Activated CD8-positive, alpha-beta T cell treated with anti-CD3 and anti-CD28 coated beads for 36 hours (primary cell): ENCODE data around the gene NTSR2. TPM values are rescaled to one million over a fixed set of nuclear protein-coding genes. Genes with fewer than 3 reads are reported as not detected.

Source experiments
- ATAC-seq: fragments of 200-7000 bp; cut with Tn5 transposase; one replicate; pipeline ENCODE4 v1.10.0; 2021; ENCODE audit warnings: mild to moderate bottlenecking, moderate library complexity
- CTCF ChIA-PET: fragments of 350-600 bp; sonication (Branson Sonifier 250); formaldehyde crosslinking; loops from one replicate; lab custom pipeline; 2021; ENCODE audit warnings: antibody characterized with exemption; lab: Charles Lee
- POLR2A ChIA-PET: fragments of 350-600 bp; sonication (Branson Sonifier 250); formaldehyde crosslinking; loops from one replicate; lab custom pipeline; 2021; ENCODE audit warnings: antibody characterized with exemption; lab: Charles Lee
- DNase-seq: peaks from one replicate; pipeline ENCODE4 v3.0.0-alpha.2; 2020
- H3K27ac Mint-ChIP-seq: one replicate; pipeline ENCODE4 v1.8.0; 2021; ENCODE audit warnings: mild to moderate bottlenecking, mixed read lengths
- H3K27me3 Mint-ChIP-seq: one replicate; pipeline ENCODE4 v1.8.0; 2021; ENCODE audit warnings: mixed read lengths
- H3K36me3 Mint-ChIP-seq: one replicate; pipeline ENCODE4 v1.8.0; 2021; ENCODE audit warnings: low read depth, mixed read lengths
- H3K4me1 Mint-ChIP-seq: one replicate; pipeline ENCODE4 v1.8.0; 2021; ENCODE audit warnings: low read depth, mixed read lengths
- H3K4me3 Mint-ChIP-seq: one replicate; pipeline ENCODE4 v1.8.0; 2021; ENCODE audit warnings: mild to moderate bottlenecking, moderate library complexity, mixed read lengths
- H3K9me3 Mint-ChIP-seq: one replicate; pipeline ENCODE4 v1.8.0; 2021; ENCODE audit warnings: mixed read lengths
- CTCF ChIP-seq: fragments of 200-600 bp; IDR thresholded peaks from one replicate; pipeline ENCODE4 v1.8.0; 2022; ENCODE audit warnings: antibody characterized with exemption, mild to moderate bottlenecking
- intact Hi-C: fragments of 100-400 bp; cut with micrococcal nuclease; formaldehyde crosslinking; loops from one replicate; pipeline ENCODE4 v1.10.0; 2022
- total RNA-seq, 2 experiments: library from RNA; stranded (reverse); gene quantifications; one replicate each; pipeline ENCODE4 v1.2.3, GENCODE V29; 2021

NTSR2 gene
- total RNA-seq, 2 experiments from 2014 or later = not detected

DNA sequence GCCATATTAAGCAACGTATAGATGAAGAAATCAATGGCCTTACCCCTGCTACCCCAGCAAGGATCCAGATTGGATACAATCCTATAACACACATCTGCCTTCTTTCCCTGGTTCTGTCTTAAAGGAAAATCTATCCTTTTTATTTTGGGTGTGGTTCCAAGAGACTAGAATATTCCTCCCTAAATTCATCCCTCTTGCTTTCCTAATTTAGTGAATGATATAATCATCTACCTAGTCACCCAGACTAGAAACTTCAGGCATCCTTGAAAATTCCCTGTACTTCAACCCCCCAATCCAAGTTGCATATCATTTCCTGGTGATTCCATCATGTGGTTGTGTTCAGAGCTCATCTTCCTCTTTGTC lies 41.3 kb upstream of the NTSR2 start:
- ChIA-PET CTCF (interaction anchor here (1.3 to 2.0 kb wide), 3 partner anchors 18 to 73 kb away, joined by 4 to 6 read pairs (median 5); no protein-coding TSS in a partner anchor), POLR2A (interaction anchor here (1.0 kb wide), 1 partner anchor 42 kb away, joined by 4 read pairs; no protein-coding TSS in a partner anchor)
- Mint-ChIP-seq H3K9me3 (no peaks in the 10 kb centered on the region), H3K4me3 (no peak overlapping the region), H3K27me3 (no peaks in the 10 kb centered on the region), H3K36me3 (no peaks in the 10 kb centered on the region), H3K4me1 (no peaks in the 10 kb centered on the region), H3K27ac (no peak overlapping the region)
- no peak for ATAC-seq
- no peak for TF ChIP-seq CTCF
- DNase-seq = no peak
- intact Hi-C loops = no loop called here

GRCh38 chr2:11710632-11711353 lies 40.8 kb upstream of the NTSR2 start:
- Mint-ChIP-seq H3K27ac (no peak overlapping the region), H3K4me1 (no peaks in the 10 kb centered on the region), H3K4me3 (no peak overlapping the region), H3K27me3 (no peaks in the 10 kb centered on the region), H3K36me3 (no peaks in the 10 kb centered on the region), H3K9me3 (no peaks in the 10 kb centered on the region)
- intact Hi-C loops = no loop called here
- DNase-seq = no peak
- ChIA-PET POLR2A (interaction anchor here (1.0 kb wide), 1 partner anchor 42 kb away, joined by 4 read pairs; no protein-coding TSS in a partner anchor), CTCF (interaction anchor here (1.3 to 2.0 kb wide), 3 partner anchors 18 to 74 kb away, joined by 4 to 6 read pairs (median 5); no protein-coding TSS in a partner anchor)
- no peak for ATAC-seq
- no peak for TF ChIP-seq CTCF

GRCh38 chr2:11710210-11710609 lies 40.2 kb upstream of the NTSR2 start:
- intact Hi-C loops = no loop called here
- no peaks in the 10 kb centered on the region for H3K27me3 Mint-ChIP-seq
- DNase-seq (no peak), ATAC-seq (no peak)
- no peaks in the 10 kb centered on the region for H3K9me3 Mint-ChIP-seq
- no peak overlapping the region for H3K4me3 Mint-ChIP-seq
- H3K4me1 Mint-ChIP-seq = no peaks in the 10 kb centered on the region
- ChIA-PET CTCF (interaction anchor here (0.6 to 1.6 kb wide), 2 partner anchors 14 to 74 kb away, joined by 3 to 4 read pairs; no protein-coding TSS in a partner anchor), POLR2A (no interaction called here)
- H3K36me3 Mint-ChIP-seq = no peaks in the 10 kb centered on the region
- TF ChIP-seq CTCF = no peak
- H3K27ac Mint-ChIP-seq = no peak overlapping the region

DNA sequence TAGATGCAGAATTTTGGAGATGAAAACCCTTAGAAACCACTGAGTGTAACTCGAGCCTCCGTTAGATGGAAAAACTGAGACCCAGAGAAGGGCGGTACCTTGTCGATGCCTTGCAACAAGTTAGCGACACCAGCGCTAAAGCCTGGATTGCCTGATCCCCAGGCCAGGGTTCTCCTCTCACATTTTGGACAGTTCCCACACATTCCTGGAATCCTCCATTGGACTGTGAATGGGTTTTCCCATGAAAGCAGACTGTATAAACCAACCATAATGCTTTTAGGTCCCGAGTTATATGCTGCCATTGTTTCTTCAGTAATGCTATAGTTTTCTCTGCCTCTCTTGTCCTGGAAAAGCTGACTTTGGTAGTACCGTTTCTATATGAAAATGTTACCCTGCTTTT lies 39.3 kb upstream of the NTSR2 start:
- DNase-seq (no peak), ATAC-seq (no peak)
- ChIA-PET POLR2A (no interaction called here), CTCF (interaction anchor here (1.0 to 1.1 kb wide), 2 partner anchors 9 to 75 kb away, joined by 3 read pairs; no protein-coding TSS in a partner anchor)
- Mint-ChIP-seq H3K27ac (no peak overlapping the region), H3K4me1 (no peaks in the 10 kb centered on the region), H3K4me3 (no peak overlapping the region), H3K27me3 (no peaks in the 10 kb centered on the region), H3K9me3 (no peaks in the 10 kb centered on the region), H3K36me3 (no peaks in the 10 kb centered on the region)
- intact Hi-C loops = no loop called here
- no peak for TF ChIP-seq CTCF

DNA sequence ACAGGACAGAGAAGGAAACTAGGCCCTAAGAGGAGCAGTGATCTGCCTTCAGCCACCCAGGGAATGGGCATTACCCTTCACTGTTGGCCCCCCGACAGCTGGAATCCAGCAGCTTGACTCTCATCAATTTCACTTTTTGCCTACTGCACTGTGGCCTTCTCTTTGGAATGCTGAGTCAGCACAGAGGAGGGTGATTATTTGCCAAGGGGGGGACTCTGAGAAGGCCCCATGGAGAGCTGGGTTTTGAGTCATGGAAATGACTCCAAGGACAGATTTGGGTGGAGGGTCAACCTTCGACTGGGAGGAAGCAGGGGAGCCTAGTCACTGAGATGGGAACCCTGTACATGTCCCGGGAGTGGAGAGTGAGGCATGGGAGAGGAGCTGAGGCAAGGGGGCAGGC lies 38.1 kb upstream of the NTSR2 start:
- Mint-ChIP-seq H3K36me3 (no peaks in the 10 kb centered on the region), H3K27me3 (no peaks in the 10 kb centered on the region), H3K9me3 (no peaks in the 10 kb centered on the region), H3K4me3 (no peak overlapping the region), H3K27ac (no peak overlapping the region), H3K4me1 (no peaks in the 10 kb centered on the region)
- DNase-seq = no peak
- intact Hi-C loops = no loop called here
- TF ChIP-seq CTCF = no peak
- ChIA-PET POLR2A (no interaction called here), CTCF (interaction anchor here (0.8 to 1.1 kb wide), 3 partner anchors 11 to 49 kb away, joined by 3 read pairs; no protein-coding TSS in a partner anchor)
- no peak for ATAC-seq
